ENCODE data around the gene ESYT3. TPM values are rescaled to one million over a fixed set of nuclear protein-coding genes. Genes with fewer than 3 reads are reported as not detected.

The ESYT3 gene
- total RNA-seq, 1 experiment from 2014 or later: 2.6 TPM

GRCh38 chr3:138439646-138440045, 5.2 kb downstream of the ESYT3 start:
- H3K27me3 ChIP-seq (ENCODE audit: control insufficient read depth, insufficient read depth, low read length): no peaks in the 10 kb centered on the region
- CTCF ChIA-PET: no interaction called here
- ATAC-seq: no peak
- BruUV-seq (replicated peaks): no TSS peak
- H3K4me1 ChIP-seq (ENCODE audit: control insufficient read depth, insufficient read depth, low read length): peaks cover 3% of the 10 kb centered on the region; the same call in 1 of the 2 replicates
- intact Hi-C loops (cut with micrococcal nuclease; ENCODE audit: unreplicated experiment) (no loop called here), in situ Hi-C loops (cut with HindIII; ENCODE audit: low pct_unique_long_range_greater_than_20kb, low sequenced_read_pairs) (no loop called here)
- POLR2A ChIA-PET: no interaction called here
- TF ChIP-seq SIN3A (IDR thresholded peaks at IDR 0.05; ENCODE audit: borderline replicate concordance, insufficient read depth, low read depth, low read length) (no peak), POLR2AphosphoS5 (IDR thresholded peaks at IDR 0.05; ENCODE audit: low read depth, low read length) (no peak), TCF7L2 (IDR thresholded peaks at IDR 0.05; ENCODE audit: low read depth, low read length) (no peak)
- TF ChIP-seq, protein P1, sequence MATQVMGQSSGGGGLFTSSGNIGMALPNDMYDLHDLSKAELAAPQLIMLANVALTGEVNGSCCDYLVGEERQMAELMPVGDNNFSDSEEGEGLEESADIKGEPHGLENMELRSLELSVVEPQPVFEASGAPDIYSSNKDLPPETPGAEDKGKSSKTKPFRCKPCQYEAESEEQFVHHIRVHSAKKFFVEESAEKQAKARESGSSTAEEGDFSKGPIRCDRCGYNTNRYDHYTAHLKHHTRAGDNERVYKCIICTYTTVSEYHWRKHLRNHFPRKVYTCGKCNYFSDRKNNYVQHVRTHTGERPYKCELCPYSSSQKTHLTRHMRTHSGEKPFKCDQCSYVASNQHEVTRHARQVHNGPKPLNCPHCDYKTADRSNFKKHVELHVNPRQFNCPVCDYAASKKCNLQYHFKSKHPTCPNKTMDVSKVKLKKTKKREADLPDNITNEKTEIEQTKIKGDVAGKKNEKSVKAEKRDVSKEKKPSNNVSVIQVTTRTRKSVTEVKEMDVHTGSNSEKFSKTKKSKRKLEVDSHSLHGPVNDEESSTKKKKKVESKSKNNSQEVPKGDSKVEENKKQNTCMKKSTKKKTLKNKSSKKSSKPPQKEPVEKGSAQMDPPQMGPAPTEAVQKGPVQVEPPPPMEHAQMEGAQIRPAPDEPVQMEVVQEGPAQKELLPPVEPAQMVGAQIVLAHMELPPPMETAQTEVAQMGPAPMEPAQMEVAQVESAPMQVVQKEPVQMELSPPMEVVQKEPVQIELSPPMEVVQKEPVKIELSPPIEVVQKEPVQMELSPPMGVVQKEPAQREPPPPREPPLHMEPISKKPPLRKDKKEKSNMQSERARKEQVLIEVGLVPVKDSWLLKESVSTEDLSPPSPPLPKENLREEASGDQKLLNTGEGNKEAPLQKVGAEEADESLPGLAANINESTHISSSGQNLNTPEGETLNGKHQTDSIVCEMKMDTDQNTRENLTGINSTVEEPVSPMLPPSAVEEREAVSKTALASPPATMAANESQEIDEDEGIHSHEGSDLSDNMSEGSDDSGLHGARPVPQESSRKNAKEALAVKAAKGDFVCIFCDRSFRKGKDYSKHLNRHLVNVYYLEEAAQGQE (IDR thresholded peaks at IDR 0.05; ENCODE audit: insufficient read depth in 1 of 2, low read depth in 2 of 2, low read length in 1 of 2): no peak
- TF ChIP-seq, protein P2, sequence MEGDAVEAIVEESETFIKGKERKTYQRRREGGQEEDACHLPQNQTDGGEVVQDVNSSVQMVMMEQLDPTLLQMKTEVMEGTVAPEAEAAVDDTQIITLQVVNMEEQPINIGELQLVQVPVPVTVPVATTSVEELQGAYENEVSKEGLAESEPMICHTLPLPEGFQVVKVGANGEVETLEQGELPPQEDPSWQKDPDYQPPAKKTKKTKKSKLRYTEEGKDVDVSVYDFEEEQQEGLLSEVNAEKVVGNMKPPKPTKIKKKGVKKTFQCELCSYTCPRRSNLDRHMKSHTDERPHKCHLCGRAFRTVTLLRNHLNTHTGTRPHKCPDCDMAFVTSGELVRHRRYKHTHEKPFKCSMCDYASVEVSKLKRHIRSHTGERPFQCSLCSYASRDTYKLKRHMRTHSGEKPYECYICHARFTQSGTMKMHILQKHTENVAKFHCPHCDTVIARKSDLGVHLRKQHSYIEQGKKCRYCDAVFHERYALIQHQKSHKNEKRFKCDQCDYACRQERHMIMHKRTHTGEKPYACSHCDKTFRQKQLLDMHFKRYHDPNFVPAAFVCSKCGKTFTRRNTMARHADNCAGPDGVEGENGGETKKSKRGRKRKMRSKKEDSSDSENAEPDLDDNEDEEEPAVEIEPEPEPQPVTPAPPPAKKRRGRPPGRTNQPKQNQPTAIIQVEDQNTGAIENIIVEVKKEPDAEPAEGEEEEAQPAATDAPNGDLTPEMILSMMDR (IDR thresholded peaks at IDR 0.05): no peak
- DNase-seq (ENCODE audit: low read depth, low spot score): no peak
- no peaks in the 10 kb centered on the region for H3K9me3 ChIP-seq (ENCODE audit: control insufficient read depth, insufficient read depth, low read depth, low read length)
- H3K27ac ChIP-seq (ENCODE audit: low read length): no peak overlapping the region
- H3K36me3 ChIP-seq (ENCODE audit: control insufficient read depth, insufficient read depth, low read length): no peaks in the 10 kb centered on the region
- no peak overlapping the region for H3K4me3 ChIP-seq (ENCODE audit: low read depth in 2 of 2, low read length in 2 of 2)

- ChIA-PET POLR2A (no interaction called here), CTCF (no interaction called here)
- H3K36me3 ChIP-seq (ENCODE audit: control insufficient read depth, insufficient read depth, low read length): no peaks in the 10 kb centered on the region
- TF ChIP-seq POLR2AphosphoS5 (IDR thresholded peaks at IDR 0.05; ENCODE audit: low read depth, low read length) (no peak), SIN3A (IDR thresholded peaks at IDR 0.05; ENCODE audit: borderline replicate concordance, insufficient read depth, low read depth, low read length) (no peak)
- TF ChIP-seq, protein P2 (IDR thresholded peaks at IDR 0.05): no peak
- ATAC-seq: no peak
- no peak overlapping the region for H3K4me3 ChIP-seq (ENCODE audit: low read depth in 2 of 2, low read length in 2 of 2)
- no TSS peak for BruUV-seq (replicated peaks)
- in situ Hi-C loops (cut with HindIII; ENCODE audit: low pct_unique_long_range_greater_than_20kb, low sequenced_read_pairs) (no loop called here), intact Hi-C loops (cut with micrococcal nuclease; ENCODE audit: unreplicated experiment) (no loop called here)
- H3K4me1 ChIP-seq (ENCODE audit: control insufficient read depth, insufficient read depth, low read length): peaks cover 3% of the 10 kb centered on the region; the same call in 1 of the 2 replicates
- no peak overlapping the region for H3K27ac ChIP-seq (ENCODE audit: low read length)
- no peaks in the 10 kb centered on the region for H3K9me3 ChIP-seq (ENCODE audit: control insufficient read depth, insufficient read depth, low read depth, low read length)
- no peaks in the 10 kb centered on the region for H3K27me3 ChIP-seq (ENCODE audit: control insufficient read depth, insufficient read depth, low read length)
- no peak for DNase-seq (ENCODE audit: low read depth, low spot score)
Measured at GRCh38 chr3:138440121-138440521, 5.7 kb downstream of the ESYT3 start.

Data from Panc1 (cell line).